ENCODE results near the gene PLEKHB1.

DNA sequence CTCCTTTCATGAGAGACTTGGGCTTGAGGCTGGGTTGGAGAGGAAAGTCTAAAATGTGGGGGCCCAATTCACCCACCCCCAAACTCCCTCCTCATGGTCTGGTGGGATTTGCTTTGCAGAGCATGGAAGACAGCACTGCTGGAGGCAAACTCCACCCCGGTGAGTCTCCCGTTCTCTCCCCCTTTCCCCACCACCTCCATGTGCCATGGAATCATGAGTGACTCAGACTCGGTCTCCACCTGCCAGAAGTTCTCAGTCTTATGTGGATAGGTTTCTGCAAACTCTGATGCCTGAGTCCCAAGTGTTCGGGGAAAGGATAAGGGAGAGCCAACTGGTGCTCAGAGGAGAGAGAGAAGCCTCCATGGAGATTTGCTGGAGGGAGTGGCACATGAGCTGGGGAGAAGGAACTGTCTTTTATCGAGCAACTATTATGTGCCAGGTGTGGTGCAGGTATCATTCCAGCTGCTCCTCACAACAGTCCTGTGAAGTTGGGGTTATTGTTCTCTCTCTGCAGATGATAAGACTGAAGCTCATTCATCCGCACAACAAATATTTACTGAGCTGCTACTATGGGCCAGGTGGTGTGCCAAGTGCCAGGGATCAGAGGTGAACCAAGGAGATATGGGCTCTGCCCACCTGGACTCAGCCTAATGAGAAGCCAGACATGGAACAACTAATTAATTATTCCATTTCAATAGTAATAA is 6.6 kb downstream of the PLEKHB1 start:
- TF ChIP-seq EZH2phosphoT487 (IDR thresholded peaks at IDR 0.05; ENCODE audit: insufficient read depth, low read depth) (no peak), EZH2 (IDR thresholded peaks at IDR 0.05; ENCODE audit: insufficient read depth, poor library complexity, severe bottlenecking) (no peak)

Data from GM23248 (cell line).